ENCODE results near the gene TRAIP.
"Not testable (repeated sequence)": the region's sequence is repeated elsewhere in the genome, so short reads cannot be mapped to it uniquely, and the experiment has no call there.

Gene TRAIP

DNA sequence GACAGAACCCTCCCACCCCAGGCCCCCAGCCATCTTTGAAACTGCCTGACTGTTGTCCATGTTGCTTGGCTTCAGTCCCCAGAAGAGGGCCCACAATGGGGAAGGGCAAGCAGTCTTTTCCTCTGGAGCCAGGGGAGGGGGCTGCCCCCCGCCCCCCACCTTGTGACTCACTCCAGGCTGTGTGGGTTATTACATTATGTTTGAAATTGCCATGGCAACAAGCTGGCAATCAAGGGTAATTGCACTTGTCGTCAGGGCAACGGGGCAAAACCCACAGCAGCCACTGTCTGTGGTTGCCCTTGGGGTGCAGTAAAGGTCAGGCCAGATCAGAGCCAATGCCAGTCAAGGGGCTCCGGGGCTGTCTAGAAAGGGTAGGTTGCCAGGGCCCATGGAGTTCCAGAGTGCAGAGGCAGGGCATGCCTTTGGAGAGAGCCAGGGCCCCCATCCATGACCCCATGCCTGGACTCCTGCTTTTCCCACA, 16.5 kb upstream of the TRAIP start:
- no peak for DNase-seq

DNA sequence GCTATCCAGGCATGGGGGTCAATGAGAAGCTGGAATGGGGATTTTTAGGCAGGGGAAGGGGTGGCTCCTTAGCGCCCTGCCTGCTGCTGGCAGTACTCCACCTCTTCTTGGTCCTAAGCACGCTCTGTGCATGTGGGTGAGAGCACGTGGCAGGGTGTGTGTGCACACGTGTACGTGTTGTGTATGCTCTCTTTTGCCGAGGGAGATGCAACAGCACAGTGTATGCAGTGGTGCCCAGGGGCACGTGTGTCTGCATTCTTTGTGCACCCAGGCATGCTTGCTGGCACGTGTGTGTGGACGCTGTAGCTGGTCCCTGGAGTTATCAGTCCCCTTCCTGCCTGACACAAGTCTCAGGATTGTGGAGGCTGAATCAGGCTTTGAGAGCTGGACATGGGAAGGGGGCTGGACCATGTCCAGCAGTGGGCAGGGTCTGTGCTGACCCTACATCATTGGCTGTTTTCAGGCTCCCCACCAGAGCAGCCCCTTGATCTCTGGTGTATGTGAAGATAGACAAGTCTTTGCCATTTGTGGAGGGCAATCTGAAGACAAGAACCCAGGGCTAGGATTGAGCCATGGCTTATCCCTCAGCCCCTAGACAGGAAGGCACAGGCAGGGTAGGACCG, 15.3 kb upstream of the TRAIP start:
- DNase-seq, result no peak

DNA sequence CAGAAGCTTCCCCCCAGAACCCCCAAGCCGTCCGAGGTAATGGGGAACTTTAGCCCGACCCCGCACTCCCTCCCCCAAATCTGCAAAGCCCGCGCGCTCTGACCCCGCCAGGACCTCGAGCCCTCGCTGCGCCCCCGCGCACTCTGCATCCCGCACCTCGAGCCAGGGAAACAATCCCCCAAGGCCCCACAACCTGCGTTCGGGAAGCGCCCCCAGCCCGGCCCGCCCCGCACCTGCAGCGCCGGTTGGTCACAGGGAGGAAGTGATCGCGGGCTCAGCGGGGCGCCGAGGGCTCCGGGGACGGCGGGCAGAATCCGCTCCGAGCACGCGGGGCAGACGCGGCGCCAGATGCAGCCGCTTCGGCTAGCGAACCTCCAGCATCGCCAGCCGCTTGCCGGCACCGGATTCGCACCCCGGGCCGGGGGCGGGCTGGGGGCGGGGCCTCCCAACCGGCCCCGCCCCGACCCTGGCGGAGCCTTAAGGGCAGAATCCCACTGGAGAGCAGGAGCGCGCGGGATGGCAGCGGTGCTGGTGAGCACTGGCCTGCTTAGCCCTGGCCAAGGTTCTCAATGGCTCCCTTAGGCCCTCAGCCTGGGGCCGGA, 13.3 kb upstream of the TRAIP start, which contains the start of gene CAMKV:
CAMKV (minus strand) TSS at position 382 of the 602 bp plus-strand sequence. CDS start 7,518 bp downstream, outside the sequence.
- DNase-seq, result no peak

DNA sequence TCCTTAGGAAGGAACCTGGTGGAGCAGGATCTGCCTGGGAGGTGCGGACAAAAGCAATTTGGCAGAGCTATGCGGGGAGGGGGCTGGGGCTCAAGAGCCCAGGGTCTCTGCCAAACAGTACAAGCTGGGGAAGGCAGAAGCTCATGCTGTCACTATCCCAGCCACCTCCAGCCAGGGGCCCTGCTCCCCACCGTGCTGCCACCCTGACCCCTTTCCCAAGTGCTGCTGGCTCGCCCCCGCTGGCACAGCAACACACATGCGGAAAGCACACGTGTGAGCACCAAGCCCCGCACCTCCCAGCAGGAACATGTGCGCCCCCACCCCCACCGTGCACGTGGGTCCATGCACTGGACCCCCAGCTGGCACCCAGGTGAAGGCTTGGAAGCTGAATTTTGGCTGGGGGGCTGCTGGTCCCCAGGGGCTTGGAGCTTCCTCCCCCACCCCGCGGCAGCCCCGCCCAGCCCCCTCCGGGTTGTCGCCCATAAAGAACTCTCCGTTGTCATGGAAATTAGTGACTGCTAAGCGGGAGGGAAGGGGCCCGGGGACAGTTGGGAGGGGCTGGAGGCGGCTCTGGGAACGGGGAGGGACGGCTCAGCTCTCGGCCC, 12.6 kb upstream of the TRAIP start:
- DNase-seq, result no peak

DNA sequence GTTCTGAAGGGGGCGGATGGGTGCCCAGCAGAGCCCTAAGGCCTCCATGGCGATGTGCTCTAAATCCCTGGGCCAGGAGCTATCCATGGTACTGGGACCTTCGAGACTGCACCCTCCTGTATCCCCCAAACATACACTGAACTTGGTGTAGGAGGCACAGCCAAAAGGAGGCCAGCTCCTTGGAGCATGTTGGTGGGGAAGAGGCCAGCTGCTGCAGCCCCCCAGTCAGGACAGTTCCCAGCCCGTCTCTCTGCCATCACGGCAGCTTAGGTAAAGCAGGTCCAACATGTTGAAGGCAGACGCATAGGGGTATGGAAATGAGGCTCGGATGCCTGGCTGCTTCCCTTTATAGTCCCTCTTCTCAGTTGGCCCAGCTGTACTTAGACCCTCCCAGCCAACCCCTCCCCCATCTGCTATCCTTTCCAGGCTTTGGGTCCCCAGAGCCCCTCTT, 11.5 kb upstream of the TRAIP start:
- DNase-seq, result no peak

DNA sequence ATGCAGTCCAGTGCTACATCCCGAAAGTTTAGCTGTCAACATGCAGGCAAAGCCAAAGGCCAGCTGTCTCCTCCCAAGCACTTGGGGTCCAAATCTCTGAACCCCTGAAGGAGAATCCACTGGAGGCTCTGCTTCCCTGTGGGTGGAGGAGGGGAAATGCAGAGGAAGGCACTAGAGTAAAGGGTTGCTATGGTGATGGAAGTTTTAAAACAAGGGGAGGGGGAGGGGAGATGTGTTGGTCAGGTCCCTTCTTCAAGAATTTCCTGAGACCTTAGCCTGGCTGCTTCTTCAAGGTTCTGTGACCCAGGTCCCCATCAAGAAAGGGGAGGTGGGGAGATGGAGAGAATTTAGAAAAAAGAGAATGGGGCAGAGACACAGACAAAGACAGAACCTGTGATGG, 11.0 kb upstream of the TRAIP start:
- DNase-seq, result no peak

DNA sequence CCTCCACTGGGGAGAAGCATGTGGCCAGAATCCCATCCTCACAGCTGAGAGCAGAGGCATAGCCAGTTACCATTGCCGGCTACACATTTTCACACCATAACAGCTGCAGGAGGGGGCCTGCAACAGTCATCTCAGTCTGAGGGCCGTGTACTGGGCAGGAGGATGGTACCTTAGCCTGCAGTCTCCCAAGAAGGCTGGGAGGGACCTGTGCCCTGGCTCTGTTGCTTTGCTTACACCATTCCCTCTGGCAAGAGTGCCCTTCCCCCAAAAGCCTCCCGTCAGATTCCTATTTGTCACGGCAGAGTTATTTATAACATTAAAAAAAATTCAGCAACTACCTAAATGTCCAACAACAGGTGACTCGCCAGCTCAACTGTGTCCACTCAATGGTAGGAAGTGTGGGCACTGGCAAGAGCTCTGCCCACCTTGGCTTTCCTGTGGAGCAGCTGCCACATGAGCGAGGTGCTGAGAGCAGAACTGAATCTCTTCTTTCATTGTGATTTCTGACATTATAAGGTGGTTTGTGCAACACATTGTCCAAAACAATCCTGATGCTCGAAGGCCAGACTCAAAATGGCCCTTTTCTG, 8.9 kb upstream of the TRAIP start:
- DNase-seq, result no peak

DNA sequence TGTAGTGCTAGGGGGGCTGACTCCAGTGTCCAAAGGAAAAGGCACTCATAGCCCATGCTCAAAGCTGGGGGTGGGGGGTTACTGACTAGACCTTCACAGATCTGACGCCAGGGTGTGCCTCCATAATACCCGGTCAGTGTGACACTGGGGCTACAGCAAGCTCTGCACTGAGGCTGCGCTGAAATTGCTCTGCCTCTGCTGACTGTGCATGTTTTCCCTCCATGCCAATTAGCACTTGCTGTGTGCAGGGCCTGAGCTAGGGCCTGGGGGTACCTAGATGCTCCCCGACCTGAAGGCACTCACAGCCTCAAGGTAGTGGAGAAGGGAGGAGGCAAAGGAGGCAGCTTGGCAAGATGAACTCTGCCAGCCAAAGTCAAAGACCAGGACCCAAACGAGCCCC, 8.1 kb upstream of the TRAIP start:
- no peak for DNase-seq

DNA sequence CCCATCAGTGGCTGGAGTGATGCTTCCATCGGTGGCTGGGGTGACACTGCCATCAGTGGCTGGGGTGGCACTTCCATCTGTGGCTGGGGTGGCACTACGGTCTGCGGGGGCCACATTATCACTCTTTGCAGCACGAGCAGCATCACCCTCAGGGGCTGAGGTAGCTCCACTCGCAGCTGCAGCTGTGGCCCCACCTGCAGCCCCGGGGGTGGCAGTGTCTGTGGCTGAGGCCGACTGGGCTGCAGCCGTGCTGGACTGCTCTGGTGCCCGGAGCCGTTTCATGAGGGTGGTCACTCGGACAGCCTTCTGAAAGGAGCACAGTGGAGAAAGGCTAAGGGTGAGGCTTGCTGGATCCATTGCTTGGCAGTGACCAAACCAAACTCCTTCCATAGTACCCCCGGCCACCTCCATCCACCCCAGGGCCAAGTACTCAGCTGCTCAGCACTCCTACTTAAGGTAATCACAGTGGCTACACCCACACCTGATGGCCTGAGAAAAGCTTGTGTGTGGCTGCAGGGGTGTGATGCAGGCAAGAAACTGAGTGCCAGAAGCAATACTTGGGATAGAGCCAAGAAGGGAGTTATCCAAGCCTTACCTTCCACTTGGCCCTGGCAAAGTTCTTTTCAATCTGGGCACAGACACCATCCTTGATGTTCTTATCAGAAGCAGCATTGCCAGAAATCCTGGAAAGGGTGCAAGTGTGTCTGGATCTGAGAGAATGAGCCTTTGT, 3.4 kb upstream of the TRAIP start:
- DNase-seq, result no peak

DNA sequence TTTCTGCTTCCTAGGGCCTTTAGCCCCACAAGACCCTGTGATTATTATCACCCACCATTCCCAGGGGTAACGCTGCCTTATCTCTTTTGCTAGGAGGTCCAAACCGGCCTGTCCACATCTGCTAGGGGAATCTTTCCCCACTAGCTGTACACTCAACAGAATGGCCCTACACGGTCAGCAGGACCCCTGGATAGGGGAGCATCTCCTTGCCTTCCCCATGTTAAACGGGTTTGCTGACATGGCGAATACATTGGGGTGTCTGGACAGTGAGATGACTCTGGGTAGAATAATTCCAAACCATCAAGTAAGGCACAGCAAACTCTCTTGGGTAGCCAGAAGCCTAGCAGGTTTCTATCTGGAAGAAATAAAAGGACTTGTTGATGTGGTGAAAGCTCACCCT, 702 bp downstream of the TRAIP start:
- no peak for DNase-seq

DNA sequence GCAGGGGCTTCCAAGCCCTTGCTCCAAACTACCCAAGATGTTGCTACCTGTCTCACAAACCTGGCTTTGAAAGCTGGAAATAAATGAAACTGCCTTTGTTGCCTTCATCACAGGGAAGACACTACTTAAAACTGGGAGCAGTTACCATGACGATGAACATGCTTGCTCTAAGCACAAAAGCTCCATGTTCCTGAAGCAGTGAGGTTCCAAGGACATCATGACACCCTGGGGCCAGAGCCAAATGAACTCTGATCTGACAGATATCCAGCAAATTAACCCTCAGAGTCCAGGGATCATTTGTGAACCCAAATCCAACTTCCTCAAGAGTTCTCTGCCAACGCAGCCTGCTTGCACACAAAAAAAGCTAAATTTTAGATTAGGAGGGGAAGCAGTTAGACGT, 10.7 kb downstream of the TRAIP start:
- DNase-seq, result no peak

DNA sequence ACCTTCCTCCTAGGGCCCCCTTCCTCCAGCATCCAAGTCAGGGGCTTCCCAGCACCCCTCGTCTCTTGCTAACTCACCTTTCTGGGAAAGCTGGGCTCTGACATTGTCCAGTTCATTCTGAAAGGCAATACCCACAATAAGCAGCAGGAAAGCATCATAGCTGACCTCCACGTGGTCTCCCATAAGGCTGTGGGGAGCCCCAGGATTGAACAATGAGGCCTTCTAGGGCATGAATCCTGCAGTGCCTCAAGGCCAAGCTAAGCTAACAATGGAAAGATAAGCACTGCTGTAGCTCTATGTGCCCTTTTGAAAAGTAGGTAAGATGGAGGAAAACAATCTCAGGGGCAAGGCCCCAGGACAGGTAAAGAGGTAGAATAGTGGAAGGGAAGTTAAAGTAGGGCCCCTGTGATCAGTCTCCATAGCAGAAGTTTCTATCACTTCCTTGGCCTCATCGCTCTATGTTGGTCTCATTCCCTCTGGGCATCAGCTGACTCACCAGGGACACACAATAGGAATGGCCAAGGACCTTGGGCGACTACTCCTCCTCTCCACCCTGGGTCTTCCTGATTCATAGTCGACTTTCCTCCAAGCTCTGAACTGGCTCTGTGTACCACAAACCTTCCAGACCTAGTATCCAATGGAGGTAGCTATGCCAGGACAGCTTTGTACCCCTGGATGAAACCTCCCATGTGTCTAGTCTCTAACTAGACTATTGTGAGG, 11.7 kb downstream of the TRAIP start:
- DNase-seq, result no peak

DNA sequence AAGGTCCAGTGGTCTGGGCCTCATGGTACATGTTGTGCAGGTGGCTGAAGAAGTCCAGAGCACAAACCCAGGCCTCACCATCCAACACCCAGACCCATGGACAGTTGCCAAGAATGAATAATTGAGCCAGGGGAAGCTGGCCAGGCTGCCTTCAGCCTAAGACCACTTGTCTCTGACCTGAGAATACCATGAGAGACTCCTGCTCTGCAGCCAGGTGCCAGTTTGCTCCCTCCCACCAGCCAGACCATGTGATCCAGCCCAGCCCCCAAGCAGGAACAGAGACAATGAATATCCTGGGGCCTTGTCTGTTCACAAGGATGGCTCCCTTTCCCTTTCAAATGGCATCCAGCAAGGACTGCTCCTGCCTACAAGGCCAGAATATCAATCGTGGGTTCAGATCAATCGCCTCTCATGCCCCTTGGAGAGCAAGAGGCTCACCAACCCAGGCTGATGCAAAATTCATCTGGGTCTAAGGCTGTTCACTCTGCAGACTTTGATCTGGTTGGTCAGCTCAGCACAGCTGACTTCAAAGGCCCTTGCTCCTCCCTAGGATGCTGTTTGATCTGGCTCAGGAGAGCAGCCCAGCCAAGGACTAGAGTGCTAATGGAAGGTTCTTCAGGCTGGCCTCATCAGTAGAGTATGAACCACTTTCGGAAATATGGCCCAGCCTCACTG, 13.4 kb downstream of the TRAIP start:
- DNase-seq, result no peak

DNA sequence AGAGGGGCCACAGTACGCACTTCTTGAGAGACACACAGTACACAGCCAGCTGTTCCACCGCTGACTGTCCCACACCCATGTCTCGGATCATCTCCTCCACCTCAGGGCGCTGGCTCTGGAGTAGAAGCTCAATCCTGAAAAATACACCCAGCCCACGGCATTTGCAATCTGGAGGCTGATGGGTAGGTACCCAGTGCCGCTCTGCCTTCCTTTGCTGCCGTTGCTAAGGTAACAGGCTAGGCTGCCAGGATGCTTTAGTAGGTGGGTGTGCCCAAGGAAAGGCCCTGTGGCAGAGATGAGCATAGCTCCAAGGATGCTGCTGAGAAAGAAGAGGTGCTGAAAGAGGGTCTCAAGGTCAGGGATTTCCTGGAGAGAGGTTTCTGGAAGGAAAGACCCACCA, 14.6 kb downstream of the TRAIP start:
- no peak for DNase-seq

DNA sequence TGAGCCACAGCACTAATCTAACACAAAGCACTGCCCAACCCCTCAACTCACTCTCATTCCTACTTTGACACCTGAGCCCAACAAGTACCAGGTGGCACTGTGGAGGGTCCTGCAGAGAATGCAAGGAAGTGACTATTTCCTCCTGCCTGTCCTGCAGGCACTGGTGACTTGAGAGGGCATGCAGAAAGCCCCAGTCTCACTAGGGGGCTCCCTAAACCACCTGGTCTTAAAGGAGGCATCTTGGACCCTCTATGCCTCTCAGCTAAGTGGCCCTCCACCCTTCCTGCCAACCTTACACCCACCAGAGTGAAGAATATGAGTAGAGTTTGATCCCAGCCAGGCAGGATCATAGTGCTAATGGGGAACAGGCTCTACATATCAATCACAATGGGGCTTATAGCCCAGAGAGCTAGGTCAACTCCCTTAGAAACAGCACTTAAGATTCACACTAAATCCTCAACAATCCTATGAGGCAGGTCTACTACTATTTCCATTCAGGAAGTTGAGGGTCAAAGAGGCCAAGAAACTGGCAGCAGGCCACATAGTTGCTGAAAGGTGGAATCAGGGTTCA, 15.2 kb downstream of the TRAIP start:
- no peak for DNase-seq

DNA sequence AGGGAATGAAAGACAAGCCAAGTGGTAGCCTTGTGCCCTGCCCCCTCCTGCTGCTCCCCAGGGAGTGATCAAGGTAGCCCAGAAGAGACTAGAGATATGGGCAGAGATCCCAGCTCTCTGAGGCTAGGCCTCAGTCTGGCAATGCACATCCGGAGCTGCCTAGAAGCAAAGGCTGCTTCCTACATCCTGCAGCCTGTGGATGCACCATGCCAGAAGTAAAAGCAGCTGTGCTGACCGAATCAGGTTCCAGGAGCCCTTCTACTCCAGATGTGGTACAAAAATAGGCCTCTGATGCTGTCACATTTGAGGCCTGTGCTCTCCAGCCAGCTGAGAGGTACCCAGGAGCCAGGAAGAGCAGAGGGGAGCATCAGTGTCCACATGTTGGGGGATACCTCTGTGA, 16.0 kb downstream of the TRAIP start:
- DNase-seq, result no peak

DNA sequence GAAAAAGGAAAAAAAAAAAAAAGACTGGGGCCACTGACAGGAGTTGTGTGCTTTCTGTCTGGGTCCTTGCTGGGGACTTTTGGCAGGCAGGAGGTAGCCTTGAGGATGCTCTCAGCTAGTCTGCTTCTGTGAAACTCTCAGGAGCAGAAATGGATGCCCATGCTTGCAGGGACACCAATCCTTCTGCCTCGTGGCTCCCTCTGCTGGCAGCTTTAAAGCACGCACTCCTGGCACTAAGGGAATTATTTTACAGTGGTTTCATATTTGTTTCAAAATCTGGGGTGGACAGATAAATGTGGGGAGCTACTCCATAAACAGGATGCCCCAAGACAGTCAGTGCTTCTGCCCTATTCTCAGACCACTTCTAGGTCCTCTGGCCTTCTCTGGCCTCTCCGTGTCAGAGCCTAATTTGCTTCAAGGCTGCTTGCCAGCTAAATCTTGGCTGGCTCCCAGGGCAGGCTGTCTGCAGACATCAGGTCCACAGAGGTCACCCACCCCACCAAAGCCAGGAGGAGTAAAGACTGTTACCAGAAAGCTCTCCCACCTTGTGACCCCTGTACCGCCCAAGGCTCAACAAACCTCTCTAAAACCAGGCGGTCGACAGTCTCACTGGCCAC, 17.1 kb downstream of the TRAIP start:
- no peak for DNase-seq

DNA sequence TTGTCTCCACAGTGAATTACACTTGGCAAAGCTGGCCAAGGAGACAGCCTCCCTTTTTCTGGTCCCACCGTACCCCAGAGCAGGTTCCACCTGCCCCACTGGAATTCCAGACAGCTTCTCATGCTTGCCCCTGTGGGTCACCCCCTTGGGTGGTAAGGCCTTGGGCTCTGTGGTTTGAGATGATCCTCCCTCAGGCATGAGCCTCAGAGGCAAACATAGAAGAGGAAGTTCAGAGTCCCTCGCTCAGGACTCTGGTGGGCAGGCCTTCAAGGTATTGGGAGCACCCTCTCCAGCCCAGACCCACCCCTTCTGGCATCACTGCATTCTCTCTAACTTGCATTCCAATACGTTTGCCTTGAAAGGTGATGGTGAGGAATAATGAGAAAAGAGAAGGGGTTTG, 25.0 kb downstream of the TRAIP start:
- DNase-seq, result no peak

DNA sequence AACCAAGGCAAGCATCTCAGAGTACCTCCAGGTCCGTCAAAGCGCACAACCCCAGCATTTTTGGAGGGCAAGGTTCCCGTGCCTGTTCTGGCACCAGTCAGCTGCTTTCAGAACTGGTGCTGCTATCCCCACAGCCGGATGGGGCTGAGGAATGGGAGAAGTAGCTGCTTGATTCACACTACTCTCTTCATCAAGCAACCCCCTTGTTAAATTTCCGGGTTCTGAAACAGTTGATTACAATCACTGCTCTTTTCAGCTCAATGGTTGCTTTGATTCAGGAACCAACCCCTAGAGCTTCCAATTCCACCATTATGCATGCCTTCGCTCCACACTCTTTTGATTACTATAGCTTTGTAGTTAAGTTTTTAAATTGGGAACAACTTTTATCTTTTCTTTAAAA, 30.3 kb downstream of the TRAIP start:
- no peak for DNase-seq

DNA sequence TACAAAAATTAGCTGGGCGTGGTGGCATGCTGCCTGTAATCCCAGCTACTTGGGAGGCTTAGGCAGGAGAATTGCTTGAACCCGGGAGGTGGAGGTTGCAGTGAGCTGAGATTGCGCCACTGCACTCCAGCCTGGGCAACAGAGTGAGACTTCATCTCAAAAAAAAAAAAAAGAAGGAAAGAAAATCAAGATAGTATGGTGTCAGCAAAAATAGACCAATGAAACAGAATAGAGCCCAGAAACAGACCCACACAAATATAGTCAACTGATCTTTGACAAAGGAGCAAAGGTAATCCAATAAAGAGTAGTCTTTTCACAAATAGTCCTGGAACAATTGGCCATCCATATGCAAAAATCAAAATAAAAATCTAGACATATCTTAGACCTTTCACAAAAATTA, 33.2 kb downstream of the TRAIP start:
- DNase-seq, result not testable (repeated sequence)

All from activated gamma-delta T cell (primary cell).